ENCODE data around the gene DNAH6. TPM values are rescaled to one million over a fixed set of nuclear protein-coding genes. Genes with fewer than 3 reads are reported as not detected.

DNAH6 gene
- total RNA-seq, 1 donor from 2014 or later = 5.5 TPM

GRCh38 chr2:84805250-84805958, 289.1 kb downstream of the DNAH6 start:
- H3K9me3 Mint-ChIP-seq (ENCODE audit: low read depth) = peaks cover 4% of the 10 kb centered on the region
- no peak overlapping the region for H3K4me3 Mint-ChIP-seq (ENCODE audit: low read depth)
- DNase-seq (ENCODE audit: low spot score, unreplicated experiment) = no peak
- H3K27ac Mint-ChIP-seq = no peak overlapping the region
- H3K27me3 Mint-ChIP-seq = no peaks in the 10 kb centered on the region
- H3K36me3 Mint-ChIP-seq (ENCODE audit: insufficient read depth) = no peaks in the 10 kb centered on the region
- no peaks in the 10 kb centered on the region for H3K4me1 Mint-ChIP-seq (ENCODE audit: low read depth)
- TF ChIP-seq CTCF (IDR thresholded peaks at IDR 0.05; ENCODE audit: unreplicated experiment) = no peak

DNA sequence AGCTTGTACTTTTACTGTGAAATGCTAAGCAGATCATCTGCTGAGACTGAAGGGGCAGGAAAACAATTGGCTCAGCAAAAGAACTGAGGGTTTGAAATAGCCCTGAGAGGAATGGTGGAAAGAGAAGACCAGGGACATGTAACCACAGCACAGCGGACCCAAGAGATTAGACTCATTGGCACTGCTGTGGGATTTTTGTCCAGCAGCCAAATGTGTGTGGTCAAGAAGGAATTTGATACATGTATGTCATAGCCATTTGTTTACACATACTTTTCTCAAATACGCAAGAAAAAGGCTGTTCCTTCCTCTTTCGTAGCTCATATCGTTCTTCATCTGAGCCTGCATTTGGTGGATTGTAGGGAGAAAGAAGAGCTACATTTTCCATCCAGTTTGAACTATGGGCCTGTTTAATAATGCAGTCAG, 290.8 kb downstream of the DNAH6 start:
- TF ChIP-seq CTCF (IDR thresholded peaks at IDR 0.05; ENCODE audit: unreplicated experiment) = no peak
- Mint-ChIP-seq H3K4me1 (ENCODE audit: low read depth) (no peaks in the 10 kb centered on the region), H3K9me3 (ENCODE audit: low read depth) (peaks cover 1% of the 10 kb centered on the region), H3K27ac (no peak overlapping the region), H3K27me3 (no peaks in the 10 kb centered on the region), H3K4me3 (ENCODE audit: low read depth) (no peak overlapping the region), H3K36me3 (ENCODE audit: insufficient read depth) (no peaks in the 10 kb centered on the region)
- no peak for DNase-seq (ENCODE audit: low spot score, unreplicated experiment)

- Mint-ChIP-seq H3K4me1 (ENCODE audit: low read depth) (no peaks in the 10 kb centered on the region), H3K36me3 (ENCODE audit: insufficient read depth) (no peaks in the 10 kb centered on the region), H3K27me3 (no peaks in the 10 kb centered on the region), H3K9me3 (ENCODE audit: low read depth) (no peaks in the 10 kb centered on the region), H3K27ac (no peak overlapping the region), H3K4me3 (ENCODE audit: low read depth) (no peak overlapping the region)
- no peak for DNase-seq (ENCODE audit: low spot score, unreplicated experiment)
- no peak for TF ChIP-seq CTCF (IDR thresholded peaks at IDR 0.05; ENCODE audit: unreplicated experiment)
Observed at GRCh38 chr2:84808279-84808678, 292.0 kb downstream of the DNAH6 start.

GRCh38 chr2:84811839-84812431, 295.6 kb downstream of the DNAH6 start:
- Mint-ChIP-seq H3K27ac (no peak overlapping the region), H3K4me1 (ENCODE audit: low read depth) (no peaks in the 10 kb centered on the region), H3K27me3 (no peaks in the 10 kb centered on the region), H3K9me3 (ENCODE audit: low read depth) (no peaks in the 10 kb centered on the region), H3K36me3 (ENCODE audit: insufficient read depth) (no peaks in the 10 kb centered on the region), H3K4me3 (ENCODE audit: low read depth) (no peak overlapping the region)
- no peak for TF ChIP-seq CTCF (IDR thresholded peaks at IDR 0.05; ENCODE audit: unreplicated experiment)
- no peak for DNase-seq (ENCODE audit: low spot score, unreplicated experiment)

GRCh38 chr2:84815146-84815545, 298.8 kb downstream of the DNAH6 start:
- Mint-ChIP-seq H3K36me3 (ENCODE audit: insufficient read depth) (no peaks in the 10 kb centered on the region), H3K27me3 (no peaks in the 10 kb centered on the region), H3K4me1 (ENCODE audit: low read depth) (no peaks in the 10 kb centered on the region), H3K9me3 (ENCODE audit: low read depth) (no peaks in the 10 kb centered on the region), H3K27ac (no peak overlapping the region), H3K4me3 (ENCODE audit: low read depth) (no peak overlapping the region)
- TF ChIP-seq CTCF (IDR thresholded peaks at IDR 0.05; ENCODE audit: unreplicated experiment) = no peak
- no peak for DNase-seq (ENCODE audit: low spot score, unreplicated experiment)
